K562 (cell line): ENCODE data around the gene CLIC1. TPM values are rescaled to one million over a fixed set of nuclear protein-coding genes. Genes with fewer than 3 reads are reported as not detected.
A peak's percentile ranks its signal among the peaks of the same experiment; 100 is the strongest.

Experiments used
- ADNP ChIP-seq: fragments of 200-800 bp; sonication (Bioruptor generic); IDR thresholded peaks from 2 replicates; pipeline ENCODE4 v1.6.1; 2016; ENCODE audit warnings: missing genetic modification characterization, missing compliant biosample characterization
- DIDO1 ChIP-seq: fragments of 450-650 bp; IDR thresholded peaks from 2 replicates; pipeline ENCODE4 v1.6.1; 2016; ENCODE audit warnings: low read depth, missing biosample characterization, missing genetic modification characterization
- FOSL1 ChIP-seq: fragments of 200-800 bp; sonication (Bioruptor generic); conservative IDR thresholded peaks from 2 replicates; pipeline ENCODE4 v1.6.1; 2016; ENCODE audit warnings: missing genetic modification characterization, missing compliant biosample characterization
- HDAC2 ChIP-seq: fragments of 450-650 bp; IDR thresholded peaks from 2 replicates; pipeline ENCODE4 v1.6.1; 2016; ENCODE audit warnings: mild to moderate bottlenecking
- HMGXB4 ChIP-seq: sonication (generic); formaldehyde crosslinking; IDR thresholded peaks from 2 replicates; pipeline ENCODE4 v1.8.1; 2023; ENCODE audit warnings: mild to moderate bottlenecking, missing genetic modification reagents
- IRF9 ChIP-seq: fragments of 450-650 bp; IDR thresholded peaks from 2 replicates; pipeline ENCODE4 v1.6.1; 2016; ENCODE audit warnings: missing biosample characterization, missing genetic modification characterization
- JUNB ChIP-seq: fragments of 450-650 bp; formaldehyde crosslinking; conservative IDR thresholded peaks from 2 replicates; pipeline ENCODE4 v1.4.0; 2020; ENCODE audit warnings: mild to moderate bottlenecking
- MYC ChIP-seq, 2 experiments: fragments of 250-450 bp in 1 of 2; sonication (Bioruptor Pico) in 1 of 2; IDR thresholded peaks; 2 replicates each; pipeline versions ENCODE4 v1.5.1 to v1.6.1; 2012 to 2021; ENCODE audit warnings: low read depth in 2 of 2, borderline replicate concordance in 1 of 2, improper control_type of control experiment in 1 of 2, low read length in 1 of 2, mild to moderate bottlenecking in 1 of 2, moderate library complexity in 1 of 2
- PREB ChIP-seq: sonication (generic); formaldehyde crosslinking; IDR thresholded peaks from 2 replicates; pipeline ENCODE4 v1.8.1; 2023; ENCODE audit warnings: mild to moderate bottlenecking, missing genetic modification reagents
- PRMT5 ChIP-seq: sonication (generic); formaldehyde crosslinking; IDR thresholded peaks from 2 replicates; pipeline ENCODE4 v1.5.0; 2020; ENCODE audit warnings: missing genetic modification reagents
- PYGO2 ChIP-seq: fragments of 450-650 bp; IDR thresholded peaks from 2 replicates; pipeline ENCODE4 v1.6.1; 2016; ENCODE audit warnings: mild to moderate bottlenecking, missing genetic modification characterization, moderate library complexity, missing compliant biosample characterization
- RAD51 ChIP-seq: fragments of 450-650 bp; IDR thresholded peaks from 2 replicates; pipeline ENCODE4 v1.7.1; 2016; ENCODE audit warnings: low read depth, mild to moderate bottlenecking, borderline replicate concordance
- RB1 ChIP-seq: fragments of 450-650 bp; IDR thresholded peaks from 2 replicates; pipeline ENCODE4 v1.6.1; 2017; ENCODE audit warnings: low read depth, mild to moderate bottlenecking
- THAP12 ChIP-seq: fragments of 250-450 bp; sonication (Bioruptor Pico); IDR thresholded peaks from 2 replicates; pipeline ENCODE4 v1.9.0; 2021; ENCODE audit warnings: mild to moderate bottlenecking, inconsistent platforms
- THRAP3 ChIP-seq: fragments of 450-650 bp; IDR thresholded peaks from 2 replicates; pipeline ENCODE4 v1.6.1; 2016; ENCODE audit warnings: mild to moderate bottlenecking, inconsistent platforms, borderline replicate concordance
- YBX1 ChIP-seq: fragments of 450-650 bp; IDR thresholded peaks from 2 replicates; pipeline ENCODE4 v1.7.1; 2016; ENCODE audit warnings: mild to moderate bottlenecking
- ZEB2 ChIP-seq: fragments of 450-650 bp; IDR thresholded peaks from 2 replicates; pipeline ENCODE4 v1.6.1; 2016
- ZFP36 ChIP-seq: fragments of 150-350 bp; IDR thresholded peaks from 2 replicates; pipeline ENCODE4 v1.6.1; 2018; ENCODE audit warnings: low read length, low read depth; ENCODE audit not compliant: partially characterized antibody
- ZNF134 ChIP-seq: fragments of 250-450 bp; sonication (Bioruptor Pico); conservative IDR thresholded peaks from 2 replicates; pipeline ENCODE4 v1.4.0; 2020
- ZNF165 ChIP-seq: fragments of 250-450 bp; sonication (Bioruptor Pico); IDR thresholded peaks from 2 replicates; pipeline ENCODE4 v1.4.0; 2020; ENCODE audit warnings: borderline replicate concordance
- ZNF384 ChIP-seq: IDR thresholded peaks from 2 replicates; pipeline ENCODE4 v1.6.1; 2012; ENCODE audit warnings: low read depth, low read length, improper control_type of control experiment
- ZNF583 ChIP-seq: fragments of 250-450 bp; sonication (Bioruptor Pico); IDR thresholded peaks from 2 replicates; pipeline ENCODE4 v1.4.0; 2020
- ZNF695 ChIP-seq: fragments of 450-650 bp; formaldehyde crosslinking; IDR thresholded peaks from 2 replicates; pipeline ENCODE4 v1.4.0; 2020; ENCODE audit warnings: mild to moderate bottlenecking, moderate library complexity
- polyA plus RNA-seq, 8 experiments: library from polyadenylated mRNA; depleted of rRNA in 4 of 8; stranded (reverse) in 5 of 8; unstranded in 3 of 8; fragments of >200 nt; fragmentation: Nextera tagmentation in 2 of 8; fragmentation: Illumina TruSeq in 1 of 8; extraction: Ambion mirVana in 2 of 8; extraction: Trizol in 1 of 8; gene quantifications; 2 replicates each; pipeline versions ENCODE4 v1.2.1 to v1.2.3, GENCODE V29; 2011 to 2014; ENCODE audit warnings: inconsistent platforms in 1 of 8, missing spikeins in 1 of 8
- total RNA-seq, 7 experiments: library from RNA; depleted of rRNA in 6 of 7; stranded (reverse); fragments of >200 nt in 6 of 7; fragmentation: Illumina TruSeq in 2 of 7; extraction: Trizol in 2 of 7; gene quantifications; 2 replicates each; pipeline versions ENCODE4 v1.2.1 to v1.2.3, GENCODE V29; 2011 to 2021; ENCODE audit warnings: low replicate concordance in 1 of 7

CLIC1 gene
- total and polyA plus RNA-seq, 9 of the 15 experiments (the other 6 are each of a cell fraction or from before 2014, with no cell fraction given): 1,267 to 2,419 (median 1,808) TPM

DNA sequence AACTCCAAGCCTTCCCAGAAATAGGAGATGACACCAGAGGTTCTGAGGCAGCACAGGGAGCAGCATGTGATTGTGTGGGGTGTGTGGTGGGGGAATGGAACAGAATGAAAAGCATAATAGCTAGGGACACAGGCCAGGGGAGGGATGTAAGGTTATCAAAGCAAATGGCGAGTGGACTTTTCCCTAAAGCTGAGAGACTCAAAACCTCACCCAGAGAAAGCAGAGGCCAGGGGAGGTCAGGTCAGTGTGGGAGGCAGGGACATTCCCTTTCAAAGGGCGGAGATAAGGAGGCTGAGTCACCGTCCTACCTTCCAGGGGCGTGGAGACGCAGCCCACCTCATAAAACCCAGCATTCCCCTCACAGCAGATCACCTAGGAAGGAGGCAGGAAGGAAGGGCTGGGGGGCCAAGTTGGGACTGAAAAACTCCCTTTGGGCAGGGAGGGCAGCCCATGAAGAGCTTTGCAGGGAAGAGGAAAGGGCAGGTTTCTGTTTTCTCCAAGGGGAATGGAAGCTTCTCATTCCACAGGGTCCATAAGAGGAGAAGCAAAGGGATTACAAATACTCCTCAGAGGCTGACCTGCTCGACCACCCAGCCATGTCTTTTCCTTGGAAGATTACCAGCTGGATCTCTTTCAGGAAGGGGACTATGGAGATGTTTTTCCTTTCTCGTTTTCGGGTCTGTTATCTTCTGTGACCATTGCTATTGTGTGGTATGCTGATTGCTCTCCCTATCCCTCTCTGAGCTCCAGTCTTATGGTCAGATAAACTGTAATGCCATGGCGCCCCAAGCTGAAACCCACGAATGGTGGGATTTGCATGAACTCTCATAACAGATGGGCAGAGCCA lies 45.9 kb downstream of the CLIC1 start (continued):
- 0 out of 2 replicates have a peak, but pooled peaks have one; percentile 27 for TF ChIP-seq PREB (CRISPR knock-in tag)
- TF ChIP-seq PYGO2: no peak
- no peak; the same call in 1 of the 2 replicates for TF ChIP-seq IRF9 (tag)
- TF ChIP-seq ADNP (tag): peak; percentile 94
- peak; percentile 27; the same call in 1 of the 2 replicates for TF ChIP-seq MYC (IDR thresholded peaks at IDR 0.05; ENCODE audit: low read depth, low read length)
- TF ChIP-seq MYC (CRISPR knock-in tag; IDR thresholded peaks at IDR 0.05; ENCODE audit: borderline replicate concordance, low read depth): peak; percentile 75; the same call in 1 of the 2 replicates
- TF ChIP-seq ZNF134: no peak
- no peak for TF ChIP-seq HMGXB4
- peak; percentile 95 for TF ChIP-seq HDAC2
- TF ChIP-seq ZNF583 (CRISPR knock-in tag): peak; percentile 71
- 0 out of 2 replicates have a peak, but pooled peaks have one; percentile 17 for TF ChIP-seq RAD51
- peak; percentile 97 for TF ChIP-seq ZFP36
- no peak for TF ChIP-seq ZNF695 (CRISPR knock-in tag)
- peak; percentile 89 for TF ChIP-seq JUNB
- no peak for TF ChIP-seq ZNF384
- peak; percentile 82; the same call in 1 of the 2 replicates for TF ChIP-seq RB1
- TF ChIP-seq DIDO1 (tag): no peak
- TF ChIP-seq THRAP3: peak; percentile 74; the same call in 1 of the 2 replicates
- peak; percentile 99 for TF ChIP-seq ZEB2
- no peak for TF ChIP-seq PRMT5 (CRISPR knock-in tag)
- no peak for TF ChIP-seq YBX1
- TF ChIP-seq FOSL1 (tag): peak; percentile 99
- peak; percentile 68 for TF ChIP-seq THAP12 (CRISPR knock-in tag)
- TF ChIP-seq ZNF165 (CRISPR knock-in tag): no peak
